ENCODE measurements around the gene TAF4. TPM values are rescaled to one million over a fixed set of nuclear protein-coding genes. Genes with fewer than 3 reads are reported as not detected.

The TAF4 gene
- total RNA-seq, 4 donors from 2014 or later, result 7.7 to 16.0 (median 10.7) TPM

- no peak for TF ChIP-seq CTCF (IDR thresholded peaks at IDR 0.05; ENCODE audit: low read depth)
These were observed 123.8 kb downstream of the TAF4 start for GRCh38 chr20:61941721-61942405.

GRCh38 chr20:61940976-61941720 is 124.5 kb downstream of the TAF4 start:
- TF ChIP-seq CTCF (IDR thresholded peaks at IDR 0.05; ENCODE audit: low read depth), result no peak

- TF ChIP-seq CTCF (IDR thresholded peaks at IDR 0.05; ENCODE audit: low read depth), result no peak
These were observed 125.2 kb downstream of the TAF4 start for GRCh38 chr20:61940491-61940890.

- TF ChIP-seq CTCF (IDR thresholded peaks at IDR 0.05; ENCODE audit: low read depth), result no peak
These were observed 125.9 kb downstream of the TAF4 start for GRCh38 chr20:61939691-61940360.

- no peak for TF ChIP-seq CTCF (IDR thresholded peaks at IDR 0.05; ENCODE audit: low read depth)
These were observed 126.6 kb downstream of the TAF4 start for GRCh38 chr20:61938839-61939690.

GRCh38 chr20:61937963-61938838 is 127.5 kb downstream of the TAF4 start:
- TF ChIP-seq CTCF (IDR thresholded peaks at IDR 0.05; ENCODE audit: low read depth), result no peak
